Neural crest cell (in vitro differentiated cells): ENCODE measurements around the gene CABLES2. TPM values are rescaled to one million over a fixed set of nuclear protein-coding genes. Genes with fewer than 3 reads are reported as not detected.

Experiments used
- DNase-seq: peaks from one replicate; pipeline ENCODE4 v3.0.0; 2021; ENCODE audit warnings: low read depth, mixed read lengths, low spot score
- H3K27ac Mint-ChIP-seq: one replicate; pipeline ENCODE4 v1.8.0; 2021; ENCODE audit warnings: mild to moderate bottlenecking, mixed read lengths; ENCODE audit not compliant: unreplicated experiment
- H3K27me3 Mint-ChIP-seq: 2 replicates; pipeline ENCODE4 v1.8.0; 2021; ENCODE audit warnings: low read depth, mild to moderate bottlenecking, mixed read lengths
- H3K36me3 Mint-ChIP-seq: 2 replicates; pipeline ENCODE4 v1.8.0; 2021; ENCODE audit warnings: low read depth, mild to moderate bottlenecking, mixed read lengths
- H3K4me1 Mint-ChIP-seq: 2 replicates; pipeline ENCODE4 v1.8.0; 2021; ENCODE audit warnings: mixed read lengths
- H3K4me3 Mint-ChIP-seq: one replicate; pipeline ENCODE4 v1.8.0; 2021; ENCODE audit warnings: mild to moderate bottlenecking, mixed read lengths
- H3K9me3 Mint-ChIP-seq: 2 replicates; pipeline ENCODE4 v1.8.0; 2021; ENCODE audit warnings: mixed read lengths
- CTCF ChIP-seq: fragments of 200-600 bp; sonication (generic); conservative IDR thresholded peaks from 2 replicates; pipeline ENCODE4 v1.5.0; 2021; ENCODE audit warnings: antibody characterized with exemption, mild to moderate bottlenecking
- total RNA-seq: library from RNA; stranded (reverse); gene quantifications from 2 replicates; pipeline ENCODE4 v1.2.1, GENCODE V29; 2021

CABLES2 gene
- total RNA-seq, 1 donor from 2014 or later: 26.6 TPM

GRCh38 chr20:62342910-62343309, 64.2 kb downstream of the CABLES2 start:
- H3K27ac Mint-ChIP-seq: no peak overlapping the region
- peaks cover 7% of the 10 kb centered on the region for H3K36me3 Mint-ChIP-seq
- no peaks in the 10 kb centered on the region for H3K27me3 Mint-ChIP-seq
- no peak for TF ChIP-seq CTCF
- no peak overlapping the region for H3K4me3 Mint-ChIP-seq
- no peak for DNase-seq
- no peaks in the 10 kb centered on the region for H3K9me3 Mint-ChIP-seq
- peaks cover 3% of the 10 kb centered on the region for H3K4me1 Mint-ChIP-seq

GRCh38 chr20:62339647-62340062, 67.4 kb downstream of the CABLES2 start:
- no peak for TF ChIP-seq CTCF
- Mint-ChIP-seq H3K4me1 (peaks cover 3% of the 10 kb centered on the region), H3K27me3 (no peaks in the 10 kb centered on the region), H3K36me3 (peaks cover 7% of the 10 kb centered on the region), H3K27ac (no peak overlapping the region), H3K9me3 (no peaks in the 10 kb centered on the region), H3K4me3 (no peak overlapping the region)
- no peak for DNase-seq

Other genes with a start within 250 kb of the CABLES2 start
- 32.9 and 34.6 TPM in 2 replicates for gene MTG2, start 224.3 kb downstream of the CABLES2 start, total RNA-seq
- gene HRH3, start 187.0 kb downstream of the CABLES2 start, total RNA-seq: 0.75 and 0.86 TPM in 2 replicates
- gene OSBPL2, start 168.8 kb downstream of the CABLES2 start, total RNA-seq: 33.1 and 35.6 TPM in 2 replicates
- 90.4 and 98.8 TPM in 2 replicates for gene ADRM1, start 104.3 kb downstream of the CABLES2 start, total RNA-seq
- gene LAMA5, start 40.0 kb downstream of the CABLES2 start, total RNA-seq: 35.0 and 38.8 TPM in 2 replicates
- 1,298 and 1,312 TPM in 2 replicates for gene RPS21, start 20.2 kb downstream of the CABLES2 start, total RNA-seq
- gene RBBP8NL, start 20.3 kb upstream of the CABLES2 start, total RNA-seq: not detected in 2 replicates
- 0.14 TPM in 1 of 2 replicates, not detected in the other for gene GATA5, start 68.7 kb upstream of the CABLES2 start, total RNA-seq
- gene SLCO4A1, start 235.2 kb upstream of the CABLES2 start, total RNA-seq: 7.0 and 8.2 TPM in 2 replicates